Stimulated activated CD8-positive, alpha-beta memory T cell treated with anti-CD3 and anti-CD28 coated beads, Interleukin-4, amount 100 ng/mL, for 48 hours (primary cell): ENCODE results near the gene PAQR4.

Experiments used
- DNase-seq: peaks from one replicate; pipeline ENCODE4 v3.0.0-alpha.2; 2020

Gene PAQR4

DNA sequence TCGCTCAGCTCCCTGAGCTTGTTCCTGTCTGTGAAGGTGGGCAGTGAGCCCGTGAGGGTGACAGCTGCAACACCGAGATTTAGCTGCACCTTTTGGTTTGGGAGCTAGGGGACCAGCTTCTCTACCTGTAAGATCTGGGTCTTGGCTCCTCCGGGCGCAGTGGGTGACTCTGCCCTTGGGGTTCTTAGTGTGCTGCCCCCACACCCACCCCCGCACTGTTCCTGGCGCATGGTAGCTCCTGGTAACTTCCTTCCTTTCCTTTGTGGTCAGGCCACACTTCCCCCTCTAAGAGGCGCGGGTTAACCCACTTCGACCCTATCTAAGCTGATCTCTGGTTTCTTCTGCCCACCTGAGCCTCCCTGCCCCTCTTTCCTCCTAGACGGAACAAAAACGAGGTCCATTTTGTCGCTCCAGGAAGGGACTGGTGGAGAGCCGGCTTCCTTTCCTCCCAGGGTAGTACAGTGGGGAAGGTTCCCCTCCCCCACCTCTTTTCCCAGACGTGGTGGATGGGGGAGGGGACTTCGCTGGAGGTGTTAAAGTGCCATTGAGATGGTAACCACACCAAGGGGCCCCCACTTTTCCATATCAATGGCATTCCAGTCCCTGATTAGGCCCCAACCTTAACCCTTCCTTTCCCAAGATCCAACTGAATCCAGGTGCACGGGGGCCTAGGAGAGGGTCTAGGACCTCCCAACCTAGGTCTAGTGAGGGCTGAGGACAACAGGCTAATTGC lies 39.0 kb downstream of the PAQR4 start:
- DNase-seq, result no peak

DNA sequence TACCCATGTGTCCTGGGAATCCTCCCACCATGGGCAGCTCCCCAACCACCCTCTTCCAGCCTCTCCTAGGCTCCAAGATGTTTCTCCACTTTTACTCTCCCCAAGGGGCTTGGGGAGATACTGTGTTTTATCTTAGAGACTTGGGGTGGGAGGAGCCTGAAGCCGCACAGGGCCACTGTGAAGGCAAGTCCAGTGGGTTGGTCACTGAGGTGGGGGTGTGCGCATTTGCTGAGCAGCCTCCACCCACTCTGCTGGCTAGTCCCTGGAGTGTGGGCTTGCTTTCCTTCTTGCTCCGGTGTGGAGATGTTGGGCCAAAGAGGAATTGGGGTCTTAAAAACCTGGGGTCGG lies 39.5 kb downstream of the PAQR4 start:
- no peak for DNase-seq

DNA sequence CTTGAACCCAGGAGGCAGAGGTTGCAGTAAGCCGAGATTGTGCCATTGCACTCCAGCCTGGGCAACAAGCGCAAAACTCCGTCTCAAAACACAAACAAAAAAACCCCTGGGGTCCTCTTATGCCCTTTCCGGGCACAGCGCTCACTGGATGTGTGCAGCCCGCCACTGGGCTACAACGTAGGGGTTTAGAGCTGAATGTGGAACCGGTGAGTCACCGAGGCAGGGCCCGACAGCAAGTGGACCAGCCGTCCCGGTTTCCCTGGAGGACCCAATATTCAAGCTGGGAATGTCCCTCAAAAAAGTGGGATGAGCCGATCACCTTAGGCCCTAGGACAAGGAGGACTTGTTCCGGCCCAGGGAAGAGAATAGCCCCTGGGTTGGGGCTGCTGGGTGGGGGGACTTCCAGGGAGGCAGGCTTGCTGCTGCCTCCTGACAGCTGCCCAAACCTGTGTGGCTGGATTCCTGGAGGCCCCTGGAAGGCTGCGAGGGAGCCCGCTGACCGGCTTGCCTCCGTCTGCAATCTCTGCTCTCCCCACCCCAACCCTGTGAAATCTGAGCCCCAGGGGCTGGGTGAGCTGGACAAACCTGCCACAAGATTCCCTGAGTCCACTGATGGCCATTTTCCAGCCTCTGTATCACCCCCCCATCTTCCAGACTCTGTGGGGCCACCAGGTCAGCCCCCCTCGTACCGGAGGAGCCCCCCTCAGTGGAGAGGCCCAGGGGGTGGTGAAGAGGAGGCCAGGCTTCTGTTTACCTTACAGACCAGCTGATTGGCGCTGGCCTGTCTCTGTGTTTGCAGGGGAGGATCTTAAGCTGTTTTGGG lies 40.6 kb downstream of the PAQR4 start:
- no peak for DNase-seq

GRCh38 chr16:3010510-3010909 lies 41.4 kb downstream of the PAQR4 start:
- no peak for DNase-seq

DNA sequence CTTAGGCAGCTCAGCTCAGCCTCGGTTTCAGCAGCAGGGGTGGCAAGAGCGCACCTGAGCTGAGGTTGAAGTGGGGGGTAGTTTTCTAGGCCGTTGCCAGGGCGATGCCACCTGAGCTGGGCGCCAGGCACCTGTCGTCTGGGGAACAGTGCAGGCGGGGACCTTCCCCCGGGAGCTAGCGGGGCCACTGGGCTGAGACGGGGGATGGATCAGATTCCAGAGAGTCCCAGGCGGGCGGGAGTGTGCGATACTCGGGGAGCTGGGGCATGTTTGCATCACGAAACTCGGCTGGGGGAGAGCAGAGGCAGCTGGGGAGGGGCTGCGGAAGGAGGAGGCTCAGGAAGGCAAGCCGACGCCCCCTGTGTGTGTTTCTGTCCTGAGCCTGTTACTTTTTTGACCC lies 43.1 kb downstream of the PAQR4 start:
- DNase-seq, result no peak

GRCh38 chr16:3012828-3013420 lies 43.8 kb downstream of the PAQR4 start, which contains the start of gene CLDN9:
TSS of gene CLDN9 (plus strand) at chr16:3012923. CDS start at chr16:3013363, 440 bp downstream.
- no peak for DNase-seq

DNA sequence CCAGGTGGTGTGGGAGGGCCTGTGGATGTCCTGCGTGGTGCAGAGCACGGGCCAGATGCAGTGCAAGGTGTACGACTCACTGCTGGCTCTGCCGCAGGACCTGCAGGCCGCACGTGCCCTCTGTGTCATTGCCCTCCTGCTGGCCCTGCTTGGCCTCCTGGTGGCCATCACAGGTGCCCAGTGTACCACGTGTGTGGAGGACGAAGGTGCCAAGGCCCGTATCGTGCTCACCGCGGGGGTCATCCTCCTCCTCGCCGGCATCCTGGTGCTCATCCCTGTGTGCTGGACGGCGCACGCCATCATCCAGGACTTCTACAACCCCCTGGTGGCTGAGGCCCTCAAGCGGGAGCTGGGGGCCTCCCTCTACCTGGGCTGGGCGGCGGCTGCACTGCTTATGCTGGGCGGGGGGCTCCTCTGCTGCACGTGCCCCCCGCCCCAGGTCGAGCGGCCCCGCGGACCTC lies 44.4 kb downstream of the PAQR4 start:
- DNase-seq, result no peak

DNA sequence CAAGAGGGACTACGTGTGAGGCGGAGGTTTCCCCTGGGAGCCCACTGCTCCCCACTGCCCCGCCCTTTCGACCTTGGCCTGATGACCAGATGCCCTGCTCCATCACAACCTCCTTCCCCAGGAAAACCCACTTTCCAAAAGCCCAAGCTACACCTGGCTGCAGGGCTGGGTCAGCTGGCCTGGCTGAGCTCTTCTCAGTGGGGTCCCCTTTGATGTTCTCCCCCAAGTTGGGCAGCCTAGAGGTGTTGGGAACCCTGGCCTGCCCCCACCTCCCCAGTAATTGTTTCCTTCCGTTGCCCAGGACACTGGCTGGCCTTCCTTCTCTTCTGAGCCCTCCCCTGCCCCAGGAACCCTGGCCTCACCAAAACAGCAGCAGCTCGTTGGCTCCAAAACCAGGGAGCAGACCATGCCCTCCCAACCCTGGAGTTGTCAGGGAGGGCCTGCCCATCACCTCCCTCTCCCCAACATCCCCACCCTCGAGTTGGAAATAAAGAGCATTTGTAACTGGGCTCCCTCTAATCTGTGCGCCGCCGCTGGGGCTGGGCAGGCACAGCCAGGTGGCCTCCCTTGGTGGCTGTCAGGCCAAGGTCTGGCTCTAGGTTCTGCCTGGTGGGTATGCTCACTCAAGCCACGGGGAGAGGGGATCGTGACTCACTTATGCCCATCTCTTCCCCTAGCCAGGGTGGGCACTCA lies 45.0 kb downstream of the PAQR4 start:
- no peak for DNase-seq

GRCh38 chr16:3014971-3015370 lies 45.8 kb downstream of the PAQR4 start:
- no peak for DNase-seq

GRCh38 chr16:3015865-3016521 lies 46.8 kb downstream of the PAQR4 start:
- DNase-seq, result no peak

DNA sequence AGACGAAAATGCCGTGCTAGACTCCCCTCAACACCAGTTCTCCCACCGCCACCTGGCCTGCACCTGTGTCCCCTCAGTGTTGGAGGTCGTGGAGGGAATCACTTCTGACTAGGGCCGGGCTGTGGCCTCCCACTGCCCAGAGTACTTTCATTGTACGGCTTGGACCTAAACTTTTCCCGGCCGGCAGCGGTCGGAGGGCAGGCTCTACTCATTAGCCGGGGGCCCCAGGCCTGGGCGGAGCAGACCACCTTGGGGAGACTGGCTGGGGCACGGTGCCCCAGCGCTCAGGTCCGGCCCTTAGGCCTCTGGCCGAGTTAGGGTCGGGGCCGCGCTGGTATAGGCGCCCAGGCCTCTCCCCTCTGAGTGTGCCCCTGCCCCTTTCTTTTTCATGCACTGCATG lies 48.2 kb downstream of the PAQR4 start:
- DNase-seq, result no peak

- DNase-seq, result peak; percentile 75
Measured at GRCh38 chr16:3017794-3018506, 48.8 kb downstream of the PAQR4 start, which contains the start of gene CLDN6. TSS of gene CLDN6 (minus strand) at chr16:3018183. CDS start at chr16:3016021, 2,162 bp downstream.

DNA sequence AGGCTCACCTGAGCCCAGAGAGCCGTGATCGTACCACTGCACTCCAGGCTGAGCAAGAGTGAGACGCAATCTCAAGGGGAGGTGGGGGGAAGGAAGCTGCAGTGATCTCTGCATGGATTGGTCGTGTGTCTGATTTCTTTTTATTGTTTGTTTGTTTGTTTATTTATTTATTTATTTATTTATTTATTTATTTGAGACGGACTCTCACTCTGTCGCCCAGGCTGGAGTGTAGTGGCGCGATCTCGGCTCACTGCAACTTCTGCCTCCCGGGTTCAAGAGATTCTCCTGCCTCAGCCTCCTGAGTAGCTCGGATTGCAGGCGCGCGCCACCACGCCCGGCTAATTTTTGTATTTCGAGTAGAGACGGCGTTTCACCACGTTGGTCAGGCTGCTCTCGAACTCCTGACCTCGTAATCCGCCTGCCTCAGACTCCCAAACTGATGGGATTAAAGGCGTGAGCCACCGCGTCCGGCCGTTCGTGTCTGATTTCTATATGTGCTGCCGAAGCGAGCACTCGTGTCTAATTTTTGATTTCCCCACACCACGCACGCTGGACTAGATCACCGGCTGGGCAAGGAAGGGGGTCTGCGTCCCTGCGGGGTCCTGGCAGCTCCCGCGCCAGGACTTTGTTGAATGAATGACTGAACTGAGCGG lies 50.6 kb downstream of the PAQR4 start:
- DNase-seq, result no peak

GRCh38 chr16:3020247-3020603 lies 51.1 kb downstream of the PAQR4 start, which contains the start of gene TNFRSF12A:
TSS of gene TNFRSF12A (plus strand) at chr16:3020368. CDS start at chr16:3020398, 30 bp downstream.
- peak; percentile 80 for DNase-seq

GRCh38 chr16:3020604-3021448 lies 51.7 kb downstream of the PAQR4 start:
- peak; percentile 66 for DNase-seq

GRCh38 chr16:3021449-3022207 lies 52.5 kb downstream of the PAQR4 start:
- DNase-seq, result peak; percentile 92

DNA sequence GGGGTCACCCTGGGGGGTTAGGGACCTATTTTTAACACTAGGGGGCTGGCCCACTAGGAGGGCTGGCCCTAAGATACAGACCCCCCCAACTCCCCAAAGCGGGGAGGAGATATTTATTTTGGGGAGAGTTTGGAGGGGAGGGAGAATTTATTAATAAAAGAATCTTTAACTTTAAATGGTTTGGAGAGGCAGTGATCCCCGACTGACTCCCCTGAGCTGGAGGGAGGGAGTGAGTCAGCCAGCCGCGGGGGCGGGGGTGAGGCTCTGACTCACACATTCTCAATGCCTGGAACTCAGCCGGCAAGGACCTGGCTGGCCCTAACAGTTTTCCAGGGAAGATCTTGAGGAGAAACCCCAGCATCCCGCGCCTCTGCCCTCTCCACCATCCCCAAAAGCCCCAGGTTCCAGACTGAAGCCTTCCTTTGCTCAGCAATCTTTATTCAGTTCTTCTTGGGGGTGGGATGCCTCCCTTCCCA lies 53.1 kb downstream of the PAQR4 start:
- peak; percentile 94 for DNase-seq

DNA sequence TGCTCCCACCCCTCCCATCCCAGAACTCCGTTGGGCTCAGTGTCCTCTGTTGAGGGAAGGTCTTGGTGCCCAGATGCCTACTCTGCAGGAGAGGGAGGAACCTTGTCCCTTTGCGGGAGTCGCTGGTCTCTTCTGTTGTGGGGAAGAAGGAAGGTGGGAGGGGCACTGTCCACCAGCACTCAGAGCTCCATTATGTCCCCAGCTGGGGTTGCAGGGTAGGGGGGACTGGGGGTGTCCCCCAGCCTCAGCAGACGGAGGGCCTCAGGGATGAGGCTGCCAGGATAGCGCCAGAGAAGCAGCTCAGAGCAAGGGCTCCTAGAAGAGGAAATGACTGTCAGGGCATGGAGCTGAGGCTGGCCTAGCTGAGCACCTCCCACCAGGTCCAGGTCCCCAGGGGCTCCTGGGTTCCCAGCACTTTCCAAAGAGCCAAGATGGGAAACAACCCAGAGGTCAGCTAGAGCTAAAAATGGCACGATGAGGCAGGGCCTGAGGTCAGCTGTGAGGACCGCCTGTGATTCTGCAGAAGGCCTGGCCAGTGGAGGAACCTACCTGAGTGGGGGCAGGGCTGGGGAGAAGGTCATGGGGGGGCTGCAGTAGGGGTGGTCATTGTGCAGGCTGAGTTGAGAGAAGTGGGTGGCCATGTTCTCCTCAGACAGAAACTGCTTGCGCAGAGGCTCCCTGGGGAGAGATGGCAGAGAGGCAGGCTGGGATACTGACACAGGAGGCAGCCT lies 53.7 kb downstream of the PAQR4 start:
- DNase-seq, result peak; percentile 60
